Fibroblast of mammary gland (primary cell): Measurements from ENCODE around the gene FBLN7.
A peak's percentile ranks its signal among the peaks of the same experiment; 100 is the strongest.

Experiments
- DNase-seq: peaks from one replicate; pipeline ENCODE4 v3.0.0-alpha.2; 2010; ENCODE audit warnings: low read depth
- H3K4me3 ChIP-seq: 2 replicates; pipeline ENCODE4 v1.5.1; 2011; ENCODE audit warnings: low read depth, mild to moderate bottlenecking, low read length, moderate library complexity; ENCODE audit not compliant: control insufficient read depth
- TF ChIP-seq, protein P1 (sequence below): conservative IDR thresholded peaks from 2 replicates; pipeline ENCODE4 v1.5.1; 2011; ENCODE audit warnings: low read depth, low read length, inconsistent platforms; ENCODE audit not compliant: control insufficient read depth, insufficient read depth

The FBLN7 gene

GRCh38 chr2:112151701-112152440 is 13.7 kb downstream of the FBLN7 start:
- no peak overlapping the region for H3K4me3 ChIP-seq
- TF ChIP-seq, protein P1, sequence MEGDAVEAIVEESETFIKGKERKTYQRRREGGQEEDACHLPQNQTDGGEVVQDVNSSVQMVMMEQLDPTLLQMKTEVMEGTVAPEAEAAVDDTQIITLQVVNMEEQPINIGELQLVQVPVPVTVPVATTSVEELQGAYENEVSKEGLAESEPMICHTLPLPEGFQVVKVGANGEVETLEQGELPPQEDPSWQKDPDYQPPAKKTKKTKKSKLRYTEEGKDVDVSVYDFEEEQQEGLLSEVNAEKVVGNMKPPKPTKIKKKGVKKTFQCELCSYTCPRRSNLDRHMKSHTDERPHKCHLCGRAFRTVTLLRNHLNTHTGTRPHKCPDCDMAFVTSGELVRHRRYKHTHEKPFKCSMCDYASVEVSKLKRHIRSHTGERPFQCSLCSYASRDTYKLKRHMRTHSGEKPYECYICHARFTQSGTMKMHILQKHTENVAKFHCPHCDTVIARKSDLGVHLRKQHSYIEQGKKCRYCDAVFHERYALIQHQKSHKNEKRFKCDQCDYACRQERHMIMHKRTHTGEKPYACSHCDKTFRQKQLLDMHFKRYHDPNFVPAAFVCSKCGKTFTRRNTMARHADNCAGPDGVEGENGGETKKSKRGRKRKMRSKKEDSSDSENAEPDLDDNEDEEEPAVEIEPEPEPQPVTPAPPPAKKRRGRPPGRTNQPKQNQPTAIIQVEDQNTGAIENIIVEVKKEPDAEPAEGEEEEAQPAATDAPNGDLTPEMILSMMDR, result no peak
- DNase-seq, result no peak

DNA sequence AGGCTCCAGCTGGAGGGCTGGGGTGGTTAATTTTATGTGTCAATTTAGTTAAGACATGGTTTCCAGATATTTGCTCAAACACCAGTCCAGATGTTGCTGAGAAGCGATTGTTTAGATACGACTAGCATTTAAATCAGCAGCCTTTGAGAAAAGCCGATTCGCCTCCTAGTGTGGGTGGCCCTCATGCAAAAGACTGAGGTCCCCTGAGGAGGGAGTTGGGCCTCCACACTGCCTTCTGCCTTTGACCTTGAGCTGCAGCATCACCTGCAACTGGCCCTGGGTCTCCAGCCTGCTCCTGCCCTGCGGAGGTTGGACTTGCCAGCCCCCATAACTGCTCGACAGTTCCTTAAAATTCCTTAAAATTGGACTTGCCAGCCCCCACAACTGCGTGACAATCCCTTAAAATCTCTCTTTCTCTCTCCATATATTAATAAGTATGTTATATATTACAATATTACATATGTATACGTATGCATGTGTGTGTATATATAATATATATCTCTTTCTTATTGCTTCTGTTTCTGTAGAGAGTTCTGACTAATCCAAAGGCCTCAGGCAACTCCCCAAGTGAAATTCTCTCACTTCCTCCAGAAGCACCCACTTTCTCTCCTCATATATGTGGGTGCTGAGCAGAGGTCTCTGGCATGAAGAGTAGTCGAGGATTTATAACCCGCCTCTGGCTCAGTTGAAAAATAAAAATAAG is 14.4 kb downstream of the FBLN7 start:
- no peak overlapping the region for H3K4me3 ChIP-seq
- DNase-seq, result peak; percentile 45
- TF ChIP-seq, protein P1, result no peak

DNA sequence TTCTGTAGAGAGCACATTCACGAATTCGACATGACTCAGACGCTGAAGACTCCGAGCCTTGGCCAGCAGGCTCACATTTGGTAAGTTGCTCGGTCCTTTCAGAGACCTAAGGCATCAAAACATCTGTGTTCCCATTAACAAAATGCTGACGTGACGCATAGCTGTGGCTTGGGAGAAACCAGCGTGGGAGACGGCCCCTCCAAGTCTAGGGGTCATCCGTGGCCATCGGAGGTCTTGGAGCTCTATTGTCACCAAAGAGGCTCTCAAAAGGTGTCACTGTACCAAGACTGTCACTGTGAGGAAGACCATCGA is 14.9 kb downstream of the FBLN7 start:
- TF ChIP-seq, protein P1, result no peak
- H3K4me3 ChIP-seq, result no peak overlapping the region
- peak; percentile 98 for DNase-seq

DNA sequence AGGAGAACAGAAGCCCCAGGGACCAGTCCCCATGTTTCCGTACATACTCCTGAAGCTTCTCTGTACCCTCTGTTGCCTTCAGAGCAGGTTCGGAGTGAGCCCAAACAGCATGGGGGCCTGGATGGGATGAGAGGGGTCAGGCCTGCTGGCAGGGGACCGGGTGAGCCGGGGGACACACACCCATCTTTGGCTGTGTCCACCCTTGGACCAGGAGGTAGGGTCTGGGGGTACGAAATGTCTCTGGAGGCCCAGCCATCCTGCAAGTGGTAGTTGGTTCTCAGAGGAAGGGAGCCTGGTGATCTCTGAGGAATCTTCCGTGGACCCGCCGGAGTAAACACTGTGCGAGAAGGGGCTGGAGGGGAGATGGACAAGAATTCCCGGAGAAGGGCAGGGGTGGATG is 15.3 kb downstream of the FBLN7 start:
- DNase-seq, result no peak

DNA sequence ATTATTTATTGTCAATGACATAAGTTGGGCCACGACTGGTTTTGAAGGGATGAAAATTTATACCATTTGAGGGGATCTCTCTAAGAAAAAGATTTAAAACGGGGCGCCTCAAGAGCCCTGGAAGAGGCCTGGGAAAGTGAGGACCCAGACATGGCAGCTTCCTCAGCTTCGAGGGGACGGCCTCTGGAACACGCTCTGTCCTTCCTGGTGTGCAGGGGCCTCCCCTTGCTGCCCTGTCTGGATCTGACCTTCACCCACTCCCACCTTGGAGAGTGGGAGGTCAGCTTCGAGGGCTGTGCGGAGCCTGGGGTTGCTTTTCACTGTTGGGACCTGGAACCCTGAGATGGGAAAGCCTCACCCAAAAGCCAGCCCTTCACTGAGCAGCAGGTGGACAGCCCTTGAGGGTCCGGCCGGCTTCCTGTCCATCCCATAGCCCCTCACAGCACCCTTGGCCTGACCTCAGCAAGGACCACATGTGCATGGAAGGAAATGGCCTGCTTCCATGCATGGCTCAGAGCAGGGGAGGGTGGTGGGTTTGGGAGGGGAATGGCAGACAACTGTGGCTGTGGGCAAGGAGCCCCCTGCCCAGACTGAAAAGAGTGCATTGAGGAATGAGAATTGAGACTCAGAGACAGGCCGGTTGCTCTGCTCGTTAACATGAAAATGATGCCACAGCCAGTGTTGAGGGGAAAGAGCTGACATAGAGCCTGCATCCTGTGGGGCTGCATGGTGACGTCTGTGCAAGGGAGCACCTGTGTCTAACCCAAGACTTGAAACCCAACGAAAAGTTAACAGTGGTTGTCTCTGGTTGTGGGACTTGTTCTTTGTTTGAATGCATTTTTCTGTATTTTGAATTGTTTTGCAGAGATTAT is 16.3 kb downstream of the FBLN7 start:
- DNase-seq, result no peak
- no peak overlapping the region for H3K4me3 ChIP-seq
- TF ChIP-seq, protein P1, result no peak

More for the DNA sequence above, 15.3 kb downstream of the FBLN7 start:
- no peak overlapping the region for H3K4me3 ChIP-seq
- TF ChIP-seq, protein P1, result no peak

- TF ChIP-seq, protein P1, result no peak
- H3K4me3 ChIP-seq, result no peak overlapping the region
- DNase-seq, result no peak
Measured at GRCh38 chr2:112155331-112156151, 17.4 kb downstream of the FBLN7 start.
